WERI-Rb-1 (cell line): ENCODE data around the gene PLAU.
A peak's percentile ranks its signal among the peaks of the same experiment; 100 is the strongest.
"Not testable (repeated sequence)": the region's sequence is repeated elsewhere in the genome, so short reads cannot be mapped to it uniquely, and the experiment has no call there.

Experiments
- DNase-seq: peaks from one replicate; pipeline ENCODE4 v3.0.0-alpha.2; 2020
- H3K27ac ChIP-seq: fragments of 250-450 bp; sonication (Bioruptor Pico); 2 replicates; pipeline ENCODE4 v1.5.1; 2020; ENCODE audit warnings: mild to moderate bottlenecking, moderate library complexity
- H3K27me3 ChIP-seq: fragments of 250-450 bp; sonication (Bioruptor Pico); 2 replicates; pipeline ENCODE4 v1.5.1; 2021; ENCODE audit warnings: mild to moderate bottlenecking, low read depth, moderate library complexity; ENCODE audit not compliant: insufficient read depth, severe bottlenecking
- H3K36me3 ChIP-seq: fragments of 250-450 bp; sonication (Bioruptor Pico); 2 replicates; pipeline ENCODE4 v1.5.1; 2020; ENCODE audit warnings: mild to moderate bottlenecking, moderate library complexity
- H3K4me3 ChIP-seq: 2 replicates; pipeline ENCODE4 v1.5.1; 2011; ENCODE audit warnings: low read depth, mild to moderate bottlenecking, control low read depth, low read length
- H3K9me3 ChIP-seq: fragments of 250-450 bp; sonication (Bioruptor Pico); 2 replicates; pipeline ENCODE4 v1.5.1; 2021; ENCODE audit warnings: mild to moderate bottlenecking, moderate library complexity; ENCODE audit not compliant: severe bottlenecking
- CTCF ChIP-seq: IDR thresholded peaks from 2 replicates; pipeline ENCODE4 v1.5.1; 2011; ENCODE audit warnings: low read depth, mild to moderate bottlenecking, control low read depth, inconsistent platforms, low read length

The PLAU gene

GRCh38 chr10:73892310-73893030 is 18.5 kb upstream of the PLAU start:
- DNase-seq: no peak
- Histone ChIP-seq H3K27ac (no peak overlapping the region), H3K27me3 (no peaks in the 10 kb centered on the region), H3K9me3 (no peaks in the 10 kb centered on the region), H3K36me3 (no peaks in the 10 kb centered on the region), H3K4me3 (no peak overlapping the region)
- no peak for TF ChIP-seq CTCF

GRCh38 chr10:73893426-73893825 is 17.5 kb upstream of the PLAU start:
- no peak for TF ChIP-seq CTCF
- Histone ChIP-seq H3K4me3 (no peak overlapping the region), H3K27me3 (no peaks in the 10 kb centered on the region), H3K9me3 (no peaks in the 10 kb centered on the region), H3K27ac (no peak overlapping the region), H3K36me3 (no peaks in the 10 kb centered on the region)
- DNase-seq: peak; percentile 19

GRCh38 chr10:73894245-73894971 is 16.5 kb upstream of the PLAU start:
- DNase-seq: no peak

GRCh38 chr10:73895381-73895780 is 15.6 kb upstream of the PLAU start:
- not testable (repeated sequence) for H3K4me3 ChIP-seq, H3K27me3 ChIP-seq, DNase-seq, H3K27ac ChIP-seq, H3K36me3 ChIP-seq, H3K9me3 ChIP-seq

More at GRCh38 chr10:73894245-73894971, 16.5 kb upstream of the PLAU start:
- H3K27ac ChIP-seq: no peak overlapping the region
- no peak overlapping the region for H3K4me3 ChIP-seq
- TF ChIP-seq CTCF: no peak
- no peaks in the 10 kb centered on the region for H3K9me3 ChIP-seq
- no peaks in the 10 kb centered on the region for H3K36me3 ChIP-seq
- no peaks in the 10 kb centered on the region for H3K27me3 ChIP-seq

- Histone ChIP-seq H3K36me3 (no peaks in the 10 kb centered on the region), H3K27ac (no peak overlapping the region), H3K9me3 (no peaks in the 10 kb centered on the region), H3K4me3 (no peak overlapping the region), H3K27me3 (no peaks in the 10 kb centered on the region)
- no peak for TF ChIP-seq CTCF
- DNase-seq: no peak
Observed at GRCh38 chr10:73897693-73898092, 13.2 kb upstream of the PLAU start.

- Histone ChIP-seq H3K4me3 (no peak overlapping the region), H3K9me3 (no peaks in the 10 kb centered on the region), H3K27me3 (no peaks in the 10 kb centered on the region), H3K36me3 (no peaks in the 10 kb centered on the region), H3K27ac (no peak overlapping the region)
- TF ChIP-seq CTCF: no peak
- DNase-seq: no peak
Observed at GRCh38 chr10:73898730-73899410, 12.1 kb upstream of the PLAU start.
